ENCODE measurements around the gene BICRA.
"Not testable (repeated sequence)": the region's sequence is repeated elsewhere in the genome, so short reads cannot be mapped to it uniquely, and the experiment has no call there.

Gene BICRA

GRCh38 chr19:47572635-47573034, 36.3 kb upstream of the BICRA start:
- Histone ChIP-seq H3K4me3 (replicated peaks; ENCODE audit: low read depth, low read length) (no peak overlapping the region), H3K27me3 (replicated peaks; ENCODE audit: control insufficient read depth, insufficient read depth, low read length) (no peaks in the 10 kb centered on the region; the same call in 1 of the 2 replicates), H3K36me3 (ENCODE audit: control insufficient read depth, insufficient read depth, low read length) (no peaks in the 10 kb centered on the region)
- DNase-seq (ENCODE audit: extremely low read depth, insufficient read length), result no peak
- TF ChIP-seq CTCF (IDR thresholded peaks at IDR 0.05; ENCODE audit: insufficient read depth, low read length, poor library complexity, severe bottlenecking), result no peak

GRCh38 chr19:47573071-47574026, 35.6 kb upstream of the BICRA start, which contains the start of gene ZNF541:
Gene ZNF541, minus strand, starts transcription at chr19:47573148. Its CDS starts 17,292 bp downstream, at chr19:47555856.
- H3K27me3 ChIP-seq (replicated peaks; ENCODE audit: control insufficient read depth, insufficient read depth, low read length), result no peaks in the 10 kb centered on the region; the same call in 1 of the 2 replicates
- H3K36me3 ChIP-seq (ENCODE audit: control insufficient read depth, insufficient read depth, low read length), result no peaks in the 10 kb centered on the region
- DNase-seq (ENCODE audit: extremely low read depth, insufficient read length), result no peak
- no peak for TF ChIP-seq CTCF (IDR thresholded peaks at IDR 0.05; ENCODE audit: insufficient read depth, low read length, poor library complexity, severe bottlenecking)
- H3K4me3 ChIP-seq (replicated peaks; ENCODE audit: low read depth, low read length), result no peak within 1 kb of the TSS

- Histone ChIP-seq H3K4me3 (replicated peaks; ENCODE audit: low read depth, low read length) (no peak overlapping the region), H3K36me3 (ENCODE audit: control insufficient read depth, insufficient read depth, low read length) (no peaks in the 10 kb centered on the region), H3K27me3 (replicated peaks; ENCODE audit: control insufficient read depth, insufficient read depth, low read length) (no peaks in the 10 kb centered on the region)
- TF ChIP-seq CTCF (IDR thresholded peaks at IDR 0.05; ENCODE audit: insufficient read depth, low read length, poor library complexity, severe bottlenecking), result no peak
- DNase-seq (ENCODE audit: extremely low read depth, insufficient read length), result no peak
These were observed 28.5 kb upstream of the BICRA start for GRCh38 chr19:47580397-47580796.

GRCh38 chr19:47581605-47582319, 27.2 kb upstream of the BICRA start:
- no peak for TF ChIP-seq CTCF (IDR thresholded peaks at IDR 0.05; ENCODE audit: insufficient read depth, low read length, poor library complexity, severe bottlenecking)
- DNase-seq (ENCODE audit: extremely low read depth, insufficient read length), result no peak
- Histone ChIP-seq H3K36me3 (ENCODE audit: control insufficient read depth, insufficient read depth, low read length) (no peaks in the 10 kb centered on the region), H3K4me3 (replicated peaks; ENCODE audit: low read depth, low read length) (no peak overlapping the region), H3K27me3 (replicated peaks; ENCODE audit: control insufficient read depth, insufficient read depth, low read length) (no peaks in the 10 kb centered on the region)

GRCh38 chr19:47582320-47582909, 26.5 kb upstream of the BICRA start:
- H3K4me3 ChIP-seq (replicated peaks; ENCODE audit: low read depth, low read length), result no peak overlapping the region
- no peak for DNase-seq (ENCODE audit: extremely low read depth, insufficient read length)
- H3K36me3 ChIP-seq (ENCODE audit: control insufficient read depth, insufficient read depth, low read length), result no peaks in the 10 kb centered on the region
- TF ChIP-seq CTCF (IDR thresholded peaks at IDR 0.05; ENCODE audit: insufficient read depth, low read length, poor library complexity, severe bottlenecking), result no peak
- no peaks in the 10 kb centered on the region for H3K27me3 ChIP-seq (replicated peaks; ENCODE audit: control insufficient read depth, insufficient read depth, low read length)

- H3K4me3 ChIP-seq (replicated peaks; ENCODE audit: low read depth, low read length); H3K36me3 ChIP-seq (ENCODE audit: control insufficient read depth, insufficient read depth, low read length); DNase-seq (ENCODE audit: extremely low read depth, insufficient read length); H3K27me3 ChIP-seq (replicated peaks; ENCODE audit: control insufficient read depth, insufficient read depth, low read length): not testable (repeated sequence)
These were observed 25.8 kb upstream of the BICRA start for GRCh38 chr19:47583161-47583560.
